Uterus (tissue), 4 donors: Measurements from ENCODE around the gene PSMB2. TPM values are rescaled to one million over a fixed set of nuclear protein-coding genes. Genes with fewer than 3 reads are reported as not detected.

Experiments used
- DNase-seq, 2 donors: peaks; one replicate each; pipeline ENCODE4 v3.0.0-alpha.2; 2019 to 2020
- H3K27ac ChIP-seq, 2 donors: fragments of 200-600 bp; sonication (generic); 1 replicate in 1 of 2; 2 replicates in 1 of 2; pipeline ENCODE4 v1.5.1; 2016 to 2018
- H3K27me3 ChIP-seq, 2 donors: fragments of 200-600 bp; sonication (generic); one replicate each; pipeline ENCODE4 v1.5.1; 2018 to 2019; ENCODE audit warnings: control low read depth in 1 of 2
- H3K36me3 ChIP-seq, 2 donors: fragments of 200-600 bp; sonication (generic); one replicate each; pipeline ENCODE4 v1.5.1; 2019; ENCODE audit warnings: control low read depth in 1 of 2
- H3K4me1 ChIP-seq, 2 donors: fragments of 200-600 bp; sonication (generic); one replicate each; pipeline ENCODE4 v1.5.1; 2018 to 2019; ENCODE audit warnings: control low read depth in 1 of 2
- H3K4me3 ChIP-seq, 2 donors: fragments of 200-600 bp; sonication (generic); 1 replicate in 1 of 2; 2 replicates in 1 of 2; pipeline ENCODE4 v1.5.1; 2018 to 2019; ENCODE audit warnings: mild to moderate bottlenecking in 1 of 2
- H3K9me3 ChIP-seq, 2 donors: fragments of 200-600 bp; sonication (generic); one replicate each; pipeline ENCODE4 v1.5.1; 2019; ENCODE audit warnings: control low read depth in 1 of 2
- POLR2A ChIP-seq, 2 donors: fragments of 450-650 bp; IDR thresholded peaks; one replicate each; pipeline ENCODE4 v1.6.1; 2016; ENCODE audit warnings: antibody characterized with exemption in 2 of 2, mild to moderate bottlenecking in 1 of 2, moderate library complexity in 1 of 2
- intact Hi-C: fragments of 100-400 bp; cut with DNase I; formaldehyde crosslinking; loops from one replicate; pipeline ENCODE4 v1.15.1; 2023; ENCODE audit warnings: low total_unique reads
- total RNA-seq, 4 donors: library from RNA; depleted of rRNA in 3 of 4; stranded (reverse); fragments of >200 nt in 3 of 4; gene quantifications; one replicate each; pipeline versions ENCODE4 v1.1.0 to v1.2.4, GENCODE V29; 2014 to 2023
- TF ChIP-seq, protein P1 (sequence below), 4 experiments: fragments of 200-600 bp in 2 of 4; fragments of 450-650 bp in 2 of 4; sonication (generic) in 2 of 4; IDR thresholded peaks; one replicate each; pipeline ENCODE4 v1.5.1; 2016 to 2019; ENCODE audit warnings: antibody characterized with exemption in 4 of 4, mild to moderate bottlenecking in 2 of 4, moderate library complexity in 1 of 4
- donor health status: DM: yes; HTN: yes; CAD: no.

The PSMB2 gene
- total RNA-seq, 4 donors from 2014 or later, result 4.9 to 40.2 (median 27.2) TPM

DNA sequence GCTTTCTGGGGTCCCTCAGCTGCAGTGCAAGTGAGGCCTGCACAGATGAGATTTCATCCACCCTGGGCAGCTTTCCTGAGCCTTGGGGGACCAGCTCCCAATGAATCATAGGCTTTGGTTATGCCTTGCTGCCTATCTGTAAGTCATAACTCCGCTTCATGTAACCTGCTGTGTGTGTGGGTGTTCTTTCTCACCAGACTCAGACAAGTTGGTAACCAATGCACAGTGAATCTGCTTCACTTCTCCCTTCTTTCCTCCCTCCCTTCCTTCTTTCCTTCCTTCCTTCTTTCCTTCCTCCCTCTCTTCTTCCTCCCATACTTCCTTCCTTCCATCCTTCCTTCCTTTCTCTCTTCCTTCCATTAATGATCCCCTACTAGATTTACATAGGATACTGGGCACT is 34.4 kb upstream of the PSMB2 start:
- H3K9me3 ChIP-seq, result no peaks in the 10 kb centered on the region
- intact Hi-C loops, result no loop called here
- H3K27me3 ChIP-seq, result no peaks in the 10 kb centered on the region
- H3K4me1 ChIP-seq, result no peaks in the 10 kb centered on the region
- H3K36me3 ChIP-seq, result no peaks in the 10 kb centered on the region
- no peak for TF ChIP-seq POLR2A (IDR thresholded peaks at IDR 0.05)
- TF ChIP-seq, protein P1, sequence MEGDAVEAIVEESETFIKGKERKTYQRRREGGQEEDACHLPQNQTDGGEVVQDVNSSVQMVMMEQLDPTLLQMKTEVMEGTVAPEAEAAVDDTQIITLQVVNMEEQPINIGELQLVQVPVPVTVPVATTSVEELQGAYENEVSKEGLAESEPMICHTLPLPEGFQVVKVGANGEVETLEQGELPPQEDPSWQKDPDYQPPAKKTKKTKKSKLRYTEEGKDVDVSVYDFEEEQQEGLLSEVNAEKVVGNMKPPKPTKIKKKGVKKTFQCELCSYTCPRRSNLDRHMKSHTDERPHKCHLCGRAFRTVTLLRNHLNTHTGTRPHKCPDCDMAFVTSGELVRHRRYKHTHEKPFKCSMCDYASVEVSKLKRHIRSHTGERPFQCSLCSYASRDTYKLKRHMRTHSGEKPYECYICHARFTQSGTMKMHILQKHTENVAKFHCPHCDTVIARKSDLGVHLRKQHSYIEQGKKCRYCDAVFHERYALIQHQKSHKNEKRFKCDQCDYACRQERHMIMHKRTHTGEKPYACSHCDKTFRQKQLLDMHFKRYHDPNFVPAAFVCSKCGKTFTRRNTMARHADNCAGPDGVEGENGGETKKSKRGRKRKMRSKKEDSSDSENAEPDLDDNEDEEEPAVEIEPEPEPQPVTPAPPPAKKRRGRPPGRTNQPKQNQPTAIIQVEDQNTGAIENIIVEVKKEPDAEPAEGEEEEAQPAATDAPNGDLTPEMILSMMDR (IDR thresholded peaks at IDR 0.05), result no peak
- H3K4me3 ChIP-seq, result no peak overlapping the region
- DNase-seq, result no peak
- no peak overlapping the region for H3K27ac ChIP-seq

DNA sequence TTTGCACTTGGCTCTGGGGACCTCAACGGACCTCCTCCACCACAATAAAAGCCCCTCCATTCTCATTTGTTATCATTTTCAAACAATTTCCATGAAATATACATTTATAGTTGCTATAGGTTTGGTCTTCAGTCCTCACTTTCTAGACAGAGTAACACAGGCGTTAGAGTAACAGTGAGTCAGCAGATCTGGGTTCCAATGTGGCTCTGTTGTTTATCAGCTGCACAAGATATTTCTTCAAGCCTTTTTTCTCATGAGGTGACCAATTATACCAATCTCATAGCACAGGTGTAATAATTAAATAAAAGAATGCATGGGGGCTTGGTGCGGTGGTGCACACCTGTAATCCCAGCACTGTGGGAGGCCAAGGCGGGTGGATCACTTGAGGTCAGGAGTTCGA is 32.8 kb upstream of the PSMB2 start:
- no peaks in the 10 kb centered on the region for H3K4me1 ChIP-seq
- no peaks in the 10 kb centered on the region for H3K36me3 ChIP-seq
- TF ChIP-seq, protein P1 (IDR thresholded peaks at IDR 0.05), result no peak
- TF ChIP-seq POLR2A (IDR thresholded peaks at IDR 0.05), result no peak
- DNase-seq, result no peak
- H3K27ac ChIP-seq, result no peak overlapping the region
- no peak overlapping the region for H3K4me3 ChIP-seq
- no peaks in the 10 kb centered on the region for H3K27me3 ChIP-seq
- intact Hi-C loops, result no loop called here
- no peaks in the 10 kb centered on the region for H3K9me3 ChIP-seq

DNA sequence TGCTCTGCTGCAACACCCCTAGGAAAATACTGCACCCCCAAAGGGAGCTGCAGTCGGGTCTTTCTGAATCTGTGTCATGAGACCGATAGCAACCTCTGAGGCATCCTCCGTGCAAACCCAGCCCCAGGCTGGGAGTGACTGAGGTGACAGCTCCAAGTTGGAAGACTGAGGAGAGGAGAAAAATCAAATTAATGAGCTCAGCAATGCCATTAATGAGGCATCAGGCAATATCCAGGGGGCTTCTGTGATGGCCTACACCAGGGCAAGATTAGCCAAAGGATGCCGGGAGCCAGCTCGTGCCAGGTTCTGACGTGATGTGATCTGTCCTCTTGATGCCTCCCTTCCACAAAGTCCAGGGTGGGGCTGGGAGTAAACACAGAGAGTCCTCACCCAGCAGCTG is 30.8 kb upstream of the PSMB2 start:
- Histone ChIP-seq H3K9me3 (no peaks in the 10 kb centered on the region), H3K4me3 (no peak overlapping the region), H3K36me3 (no peaks in the 10 kb centered on the region), H3K27ac (no peak overlapping the region), H3K4me1 (no peaks in the 10 kb centered on the region), H3K27me3 (no peaks in the 10 kb centered on the region)
- intact Hi-C loops, result no loop called here
- DNase-seq, result no peak
- TF ChIP-seq POLR2A (IDR thresholded peaks at IDR 0.05), result no peak
- TF ChIP-seq, protein P1 (IDR thresholded peaks at IDR 0.05), result no peak

DNA sequence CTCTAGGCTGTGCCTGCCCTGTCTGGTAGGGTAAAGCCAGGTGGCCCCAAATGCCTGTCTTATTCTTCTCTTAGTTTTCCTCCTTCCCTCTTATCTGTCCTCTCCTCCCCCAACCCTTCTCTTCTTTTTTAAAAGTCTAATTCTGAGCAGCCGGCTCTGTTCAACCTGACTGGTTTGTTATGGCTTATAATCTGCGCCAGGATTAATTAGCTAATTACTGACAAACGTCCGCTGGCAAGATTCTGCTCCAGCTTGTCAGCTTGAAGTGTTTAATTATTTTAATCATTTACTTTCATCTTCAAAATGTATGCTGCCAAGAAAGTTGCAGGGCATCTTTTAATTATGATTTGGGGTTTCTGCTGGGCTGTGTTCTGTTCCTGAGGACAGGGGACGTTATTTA is 27.2 kb upstream of the PSMB2 start:
- Histone ChIP-seq H3K36me3 (no peaks in the 10 kb centered on the region), H3K4me1 (no peaks in the 10 kb centered on the region), H3K9me3 (no peaks in the 10 kb centered on the region), H3K27ac (no peak overlapping the region), H3K27me3 (no peaks in the 10 kb centered on the region), H3K4me3 (no peak overlapping the region)
- intact Hi-C loops, result no loop called here
- no peak for TF ChIP-seq POLR2A (IDR thresholded peaks at IDR 0.05)
- TF ChIP-seq, protein P1 (IDR thresholded peaks at IDR 0.05), result no peak
- DNase-seq, result no peak

DNA sequence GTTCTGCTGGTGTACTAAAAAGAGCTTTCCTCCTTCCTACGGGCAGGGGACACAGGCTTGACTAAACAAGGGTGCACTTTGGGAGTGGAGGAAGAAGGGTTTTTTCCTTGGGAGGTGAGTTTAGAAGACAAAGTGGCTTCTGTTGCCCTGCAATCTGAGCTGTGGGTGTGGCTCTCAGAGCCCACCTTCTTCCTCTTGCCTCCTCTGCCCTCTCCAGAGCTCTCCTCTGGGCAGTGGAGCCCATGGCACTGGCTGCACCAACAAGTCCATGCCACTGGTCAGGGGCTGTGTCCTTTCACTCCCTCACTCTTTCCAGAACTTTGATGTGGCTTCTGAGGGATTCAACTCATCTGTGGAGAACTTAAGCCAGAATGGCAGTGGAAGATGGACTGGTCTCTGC is 25.6 kb upstream of the PSMB2 start:
- Histone ChIP-seq H3K4me1 (no peaks in the 10 kb centered on the region), H3K27ac (no peak overlapping the region), H3K9me3 (no peaks in the 10 kb centered on the region), H3K4me3 (no peak overlapping the region), H3K36me3 (no peaks in the 10 kb centered on the region), H3K27me3 (no peaks in the 10 kb centered on the region)
- intact Hi-C loops, result no loop called here
- DNase-seq, result no peak
- no peak for TF ChIP-seq POLR2A (IDR thresholded peaks at IDR 0.05)
- TF ChIP-seq, protein P1 (IDR thresholded peaks at IDR 0.05), result no peak
